HepG2 (cell line): Measurements from ENCODE around the gene PRSS2. TPM values are rescaled to one million over a fixed set of nuclear protein-coding genes. Genes with fewer than 3 reads are reported as not detected.

Experiments
- ATAC-seq: fragments of 200-7000 bp; cut with Tn5 transposase; 3 replicates; pipeline ENCODE4 v1.9.1; 2020; ENCODE audit warnings: mild to moderate bottlenecking, moderate library complexity
- BruUV-seq: library from RNA; stranded (reverse); fragments of 400-500 nt; replicated peaks from 2 replicates; lab custom pipeline; 2021; lab: Mats Ljungman, UMichigan
- CTCF ChIA-PET: fragments of 300-600 bp; formaldehyde crosslinking; extraction: SDS; loops from one replicate; lab custom pipeline; 2021; ENCODE audit warnings: low total read pairs, inconsistent platforms, low intra/inter-chr PET ratio; lab: Yijun Ruan, JAX
- POLR2A ChIA-PET: fragments of 350-600 bp; sonication (Branson Sonifier 250); formaldehyde crosslinking; loops from one replicate; lab custom pipeline; 2020; ENCODE audit warnings: antibody characterized with exemption, inconsistent platforms; lab: Yijun Ruan, JAX
- DNase-seq: peaks from one replicate; pipeline ENCODE4 v3.0.0-alpha.2; 2015; ENCODE audit warnings: low spot score
- FAIRE-seq: peaks from 3 replicates; lab custom pipeline; 2011; peaks lifted over from hg19 to GRCh38; lab: Jason Lieb, UNC
- H2AFZ ChIP-seq: one replicate; pipeline ENCODE4 v1.6.1; 2011; ENCODE audit warnings: low read length, inconsistent platforms
- H3K27ac ChIP-seq: fragments of 300-600 bp; 3 replicates; pipeline ENCODE4 v1.8.0; 2011; ENCODE audit warnings: mixed run types, mild to moderate bottlenecking, mixed read lengths, low read length, inconsistent platforms; ENCODE audit not compliant: insufficient read depth; ENCODE audit errors: extremely low read length
- H3K27me3 ChIP-seq, 2 experiments: fragments of 200-600 bp in 1 of 2; 2 replicates in 1 of 2; 3 replicates in 1 of 2; pipeline versions ENCODE4 v1.6.0 to v1.8.0; 2011; ENCODE audit warnings: low read length in 2 of 2, mild to moderate bottlenecking in 2 of 2, moderate library complexity in 2 of 2, inconsistent platforms in 1 of 2; ENCODE audit not compliant: insufficient read depth in 2 of 2, control insufficient read depth in 1 of 2
- H3K36me3 ChIP-seq, 2 experiments: fragments of 200-600 bp in 1 of 2; replicated peaks in 1 of 2; 2 replicates in 1 of 2; 3 replicates in 1 of 2; pipeline versions ENCODE4 v1.5.1 to v1.8.0; 2011; ENCODE audit warnings: low read length in 2 of 2, inconsistent platforms in 1 of 2; ENCODE audit not compliant: insufficient read depth in 2 of 2, control insufficient read depth in 1 of 2
- H3K4me1 ChIP-seq: 2 replicates; pipeline ENCODE4 v1.5.1; 2012; ENCODE audit warnings: low read length, inconsistent platforms; ENCODE audit not compliant: insufficient read depth
- H3K4me2 ChIP-seq: 2 replicates; pipeline ENCODE4 v1.6.0; 2011; ENCODE audit warnings: low read depth, low read length, inconsistent platforms
- H3K4me3 ChIP-seq, 3 experiments: fragments of 200-600 bp in 1 of 3; sonication (generic), shearing (Covaris generic) in 1 of 3; replicated peaks in 1 of 3; 2 replicates each; pipeline ENCODE4 v1.5.1; 2011 to 2016; ENCODE audit warnings: low read length in 3 of 3, inconsistent platforms in 2 of 3, low read depth in 2 of 3, mild to moderate bottlenecking in 2 of 3, control low read depth in 1 of 3, mixed read lengths in 1 of 3; ENCODE audit not compliant: insufficient read depth in 1 of 3
- H3K79me2 ChIP-seq: one replicate; pipeline ENCODE4 v1.6.1; 2011; ENCODE audit warnings: low read length, inconsistent platforms; ENCODE audit not compliant: insufficient read depth
- H3K9ac ChIP-seq: 2 replicates; pipeline ENCODE4 v1.6.0; 2011; ENCODE audit warnings: mild to moderate bottlenecking, low read depth, low read length, inconsistent platforms; ENCODE audit not compliant: insufficient read depth
- H3K9me3 ChIP-seq: 2 replicates; pipeline ENCODE4 v1.5.1; 2012; ENCODE audit warnings: mild to moderate bottlenecking, low read length
- H4K20me1 ChIP-seq: 2 replicates; pipeline ENCODE4 v1.6.0; 2011; ENCODE audit warnings: inconsistent platforms, mild to moderate bottlenecking, low read length, moderate library complexity; ENCODE audit not compliant: insufficient read depth
- JDP2 ChIP-seq: sonication (generic); formaldehyde crosslinking; IDR thresholded peaks from 2 replicates; pipeline ENCODE4 v1.8.1; 2022; ENCODE audit warnings: missing genetic modification reagents, borderline replicate concordance
- RBAK ChIP-seq: sonication (generic); formaldehyde crosslinking; IDR thresholded peaks from 2 replicates; pipeline ENCODE4 v1.5.1; 2020; ENCODE audit warnings: mild to moderate bottlenecking, missing genetic modification reagents
- ZNF703 ChIP-seq: sonication (generic); formaldehyde crosslinking; IDR thresholded peaks from 2 replicates; pipeline ENCODE4 v1.5.1; 2020; ENCODE audit warnings: missing genetic modification reagents, mild to moderate bottlenecking, moderate library complexity, borderline replicate concordance
- WGBS: methylation state at CpG from one replicate; pipeline ENCODE4 v1.1.6; 2017; ENCODE audit warnings: low lambda C conversion rate; 5-methylcytosine and 5-hydroxymethylcytosine counted together
- in situ Hi-C: cut with HindIII; loops from 2 replicates; pipeline ENCODE4 v1.10.0; 2017; ENCODE audit warnings: low pct_unique_long_range_greater_than_20kb; ENCODE audit not compliant: extremely low pct_ligation_motif_present
- intact Hi-C: fragments of 100-400 bp; cut with micrococcal nuclease; formaldehyde crosslinking; loops from one replicate; pipeline ENCODE4 v1.10.0; 2022; ENCODE audit not compliant: unreplicated experiment
- polyA plus RNA-seq, 8 experiments: library from polyadenylated mRNA; depleted of rRNA in 3 of 8; stranded (reverse) in 7 of 8; unstranded in 1 of 8; fragments of >200 nt; fragmentation: Illumina TruSeq in 4 of 8; extraction: Trizol in 4 of 8; gene quantifications; 2 replicates each; pipeline versions ENCODE4 v1.2.1 to v1.2.3, GENCODE V29; 2011 to 2016; ENCODE audit warnings: low read depth in 4 of 8, missing spikeins in 1 of 8, mixed read lengths in 1 of 8; ENCODE audit not compliant: insufficient read depth in 1 of 8
- total RNA-seq, 5 experiments: library from RNA; depleted of rRNA; stranded (reverse); fragments of >200 nt; fragmentation: Illumina TruSeq; extraction: Trizol; gene quantifications; 2 replicates each; pipeline ENCODE4 v1.2.3, GENCODE V29; 2016; ENCODE audit warnings: low read depth in 1 of 5
- TF ChIP-seq, protein P1 (sequence below): sonication (generic); formaldehyde crosslinking; IDR thresholded peaks from 2 replicates; pipeline ENCODE4; 2020; ENCODE audit warnings: missing genetic modification reagents, mild to moderate bottlenecking, borderline replicate concordance
- TF ChIP-seq, protein P2 (sequence below): sonication (generic); formaldehyde crosslinking; IDR thresholded peaks from 2 replicates; pipeline ENCODE4 v1.4.0; 2020; ENCODE audit warnings: missing genetic modification reagents
- TF ChIP-seq, protein P3 (sequence below): sonication (generic); formaldehyde crosslinking; IDR thresholded peaks from 2 replicates; pipeline ENCODE4 v1.8.1; 2023; ENCODE audit warnings: mild to moderate bottlenecking, missing genetic modification reagents, borderline replicate concordance
- TF ChIP-seq, protein P4 (sequence below): sonication (generic); formaldehyde crosslinking; IDR thresholded peaks from 2 replicates; pipeline ENCODE4 v1.9.0; 2021; ENCODE audit warnings: mild to moderate bottlenecking, missing genetic modification reagents

The PRSS2 gene
- total and polyA plus RNA-seq, 2 of the 13 experiments (the other 11 are each of a cell fraction or from before 2014, with no cell fraction given) = not detected

DNA sequence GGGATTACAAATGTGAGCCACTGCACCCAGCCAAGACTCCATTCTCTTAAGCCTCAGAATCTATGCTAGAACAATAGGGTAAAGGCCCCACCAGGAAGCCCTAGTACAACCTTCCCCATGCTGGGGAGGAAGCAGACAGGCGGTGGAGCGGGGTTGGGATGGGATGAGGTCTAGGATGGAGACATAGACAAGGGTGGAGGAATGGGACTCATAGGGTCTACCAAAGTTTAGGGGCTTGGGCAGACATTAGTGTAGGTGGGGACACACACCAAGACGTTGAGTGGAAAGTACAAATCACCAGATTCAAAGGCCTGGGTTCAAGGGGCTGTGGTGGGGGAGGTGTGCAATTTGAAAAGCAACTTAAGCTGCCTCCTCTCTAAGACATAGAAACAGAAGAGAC, 19.3 kb downstream of the PRSS2 start (continued):
- TF ChIP-seq, protein P1, sequence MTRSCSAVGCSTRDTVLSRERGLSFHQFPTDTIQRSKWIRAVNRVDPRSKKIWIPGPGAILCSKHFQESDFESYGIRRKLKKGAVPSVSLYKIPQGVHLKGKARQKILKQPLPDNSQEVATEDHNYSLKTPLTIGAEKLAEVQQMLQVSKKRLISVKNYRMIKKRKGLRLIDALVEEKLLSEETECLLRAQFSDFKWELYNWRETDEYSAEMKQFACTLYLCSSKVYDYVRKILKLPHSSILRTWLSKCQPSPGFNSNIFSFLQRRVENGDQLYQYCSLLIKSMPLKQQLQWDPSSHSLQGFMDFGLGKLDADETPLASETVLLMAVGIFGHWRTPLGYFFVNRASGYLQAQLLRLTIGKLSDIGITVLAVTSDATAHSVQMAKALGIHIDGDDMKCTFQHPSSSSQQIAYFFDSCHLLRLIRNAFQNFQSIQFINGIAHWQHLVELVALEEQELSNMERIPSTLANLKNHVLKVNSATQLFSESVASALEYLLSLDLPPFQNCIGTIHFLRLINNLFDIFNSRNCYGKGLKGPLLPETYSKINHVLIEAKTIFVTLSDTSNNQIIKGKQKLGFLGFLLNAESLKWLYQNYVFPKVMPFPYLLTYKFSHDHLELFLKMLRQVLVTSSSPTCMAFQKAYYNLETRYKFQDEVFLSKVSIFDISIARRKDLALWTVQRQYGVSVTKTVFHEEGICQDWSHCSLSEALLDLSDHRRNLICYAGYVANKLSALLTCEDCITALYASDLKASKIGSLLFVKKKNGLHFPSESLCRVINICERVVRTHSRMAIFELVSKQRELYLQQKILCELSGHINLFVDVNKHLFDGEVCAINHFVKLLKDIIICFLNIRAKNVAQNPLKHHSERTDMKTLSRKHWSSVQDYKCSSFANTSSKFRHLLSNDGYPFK (CRISPR knock-in tag) = no peak
- no peak for TF ChIP-seq JDP2 (CRISPR knock-in tag)

DNA sequence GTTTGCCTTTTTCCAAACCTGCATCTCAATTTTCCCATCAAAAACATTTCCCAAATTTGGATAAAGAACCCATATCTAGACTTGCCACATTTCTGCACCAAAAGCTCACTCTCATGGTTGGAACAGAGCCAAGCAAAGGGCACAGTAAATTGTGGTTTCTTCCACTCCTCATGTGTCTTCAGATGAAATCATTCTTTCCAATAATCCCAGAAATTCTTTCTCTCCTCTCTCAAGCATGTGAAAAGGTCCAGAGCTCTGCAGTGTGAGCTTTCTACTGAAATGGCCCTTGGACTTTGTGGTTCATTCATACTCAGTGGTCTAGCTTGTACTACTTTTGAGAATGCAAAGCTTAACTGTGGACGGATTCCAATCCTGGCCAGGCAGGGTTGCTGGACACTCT, 19.8 kb downstream of the PRSS2 start:
- Histone ChIP-seq H2AFZ (no peak overlapping the region), H3K9ac (no peak overlapping the region), H3K9me3 (no peaks in the 10 kb centered on the region), H3K4me2 (no peak overlapping the region), H4K20me1 (no peaks in the 10 kb centered on the region), H3K27ac (no peak overlapping the region), H3K79me2 (no peaks in the 10 kb centered on the region), H3K4me3 (no peak overlapping the region), H3K27me3 (peaks cover 0 to 33% of the 10 kb centered on the region in 2 experiments), H3K4me1 (no peaks in the 10 kb centered on the region), H3K36me3 (no peaks in the 10 kb centered on the region)
- CTCF ChIA-PET = no interaction called here
- no peak for ATAC-seq
- in situ Hi-C loops = no loop called here
- no peak for FAIRE-seq
- no peak for DNase-seq
- WGBS = 6% methylated on average over 1 of the region's 1 CpG
- POLR2A ChIA-PET = no interaction called here
- no TSS peak for BruUV-seq
- intact Hi-C loops = no loop called here
- TF ChIP-seq, protein P2, sequence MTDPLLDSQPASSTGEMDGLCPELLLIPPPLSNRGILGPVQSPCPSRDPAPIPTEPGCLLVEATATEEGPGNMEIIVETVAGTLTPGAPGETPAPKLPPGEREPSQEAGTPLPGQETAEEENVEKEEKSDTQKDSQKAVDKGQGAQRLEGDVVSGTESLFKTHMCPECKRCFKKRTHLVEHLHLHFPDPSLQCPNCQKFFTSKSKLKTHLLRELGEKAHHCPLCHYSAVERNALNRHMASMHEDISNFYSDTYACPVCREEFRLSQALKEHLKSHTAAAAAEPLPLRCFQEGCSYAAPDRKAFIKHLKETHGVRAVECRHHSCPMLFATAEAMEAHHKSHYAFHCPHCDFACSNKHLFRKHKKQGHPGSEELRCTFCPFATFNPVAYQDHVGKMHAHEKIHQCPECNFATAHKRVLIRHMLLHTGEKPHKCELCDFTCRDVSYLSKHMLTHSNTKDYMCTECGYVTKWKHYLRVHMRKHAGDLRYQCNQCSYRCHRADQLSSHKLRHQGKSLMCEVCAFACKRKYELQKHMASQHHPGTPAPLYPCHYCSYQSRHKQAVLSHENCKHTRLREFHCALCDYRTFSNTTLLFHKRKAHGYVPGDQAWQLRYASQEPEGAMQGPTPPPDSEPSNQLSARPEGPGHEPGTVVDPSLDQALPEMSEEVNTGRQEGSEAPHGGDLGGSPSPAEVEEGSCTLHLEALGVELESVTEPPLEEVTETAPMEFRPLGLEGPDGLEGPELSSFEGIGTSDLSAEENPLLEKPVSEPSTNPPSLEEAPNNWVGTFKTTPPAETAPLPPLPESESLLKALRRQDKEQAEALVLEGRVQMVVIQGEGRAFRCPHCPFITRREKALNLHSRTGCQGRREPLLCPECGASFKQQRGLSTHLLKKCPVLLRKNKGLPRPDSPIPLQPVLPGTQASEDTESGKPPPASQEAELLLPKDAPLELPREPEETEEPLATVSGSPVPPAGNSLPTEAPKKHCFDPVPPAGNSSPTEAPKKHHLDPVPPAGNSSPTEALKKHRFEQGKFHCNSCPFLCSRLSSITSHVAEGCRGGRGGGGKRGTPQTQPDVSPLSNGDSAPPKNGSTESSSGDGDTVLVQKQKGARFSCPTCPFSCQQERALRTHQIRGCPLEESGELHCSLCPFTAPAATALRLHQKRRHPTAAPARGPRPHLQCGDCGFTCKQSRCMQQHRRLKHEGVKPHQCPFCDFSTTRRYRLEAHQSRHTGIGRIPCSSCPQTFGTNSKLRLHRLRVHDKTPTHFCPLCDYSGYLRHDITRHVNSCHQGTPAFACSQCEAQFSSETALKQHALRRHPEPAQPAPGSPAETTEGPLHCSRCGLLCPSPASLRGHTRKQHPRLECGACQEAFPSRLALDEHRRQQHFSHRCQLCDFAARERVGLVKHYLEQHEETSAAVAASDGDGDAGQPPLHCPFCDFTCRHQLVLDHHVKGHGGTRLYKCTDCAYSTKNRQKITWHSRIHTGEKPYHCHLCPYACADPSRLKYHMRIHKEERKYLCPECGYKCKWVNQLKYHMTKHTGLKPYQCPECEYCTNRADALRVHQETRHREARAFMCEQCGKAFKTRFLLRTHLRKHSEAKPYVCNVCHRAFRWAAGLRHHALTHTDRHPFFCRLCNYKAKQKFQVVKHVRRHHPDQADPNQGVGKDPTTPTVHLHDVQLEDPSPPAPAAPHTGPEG (CRISPR knock-in tag) = no peak
- TF ChIP-seq RBAK (CRISPR knock-in tag) (no peak), ZNF703 (CRISPR knock-in tag) (no peak)
- TF ChIP-seq, protein P3, sequence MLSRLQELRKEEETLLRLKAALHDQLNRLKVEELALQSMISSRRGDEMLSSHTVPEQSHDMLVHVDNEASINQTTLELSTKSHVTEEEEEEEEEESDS (CRISPR knock-in tag) = no peak
- TF ChIP-seq, protein P4, sequence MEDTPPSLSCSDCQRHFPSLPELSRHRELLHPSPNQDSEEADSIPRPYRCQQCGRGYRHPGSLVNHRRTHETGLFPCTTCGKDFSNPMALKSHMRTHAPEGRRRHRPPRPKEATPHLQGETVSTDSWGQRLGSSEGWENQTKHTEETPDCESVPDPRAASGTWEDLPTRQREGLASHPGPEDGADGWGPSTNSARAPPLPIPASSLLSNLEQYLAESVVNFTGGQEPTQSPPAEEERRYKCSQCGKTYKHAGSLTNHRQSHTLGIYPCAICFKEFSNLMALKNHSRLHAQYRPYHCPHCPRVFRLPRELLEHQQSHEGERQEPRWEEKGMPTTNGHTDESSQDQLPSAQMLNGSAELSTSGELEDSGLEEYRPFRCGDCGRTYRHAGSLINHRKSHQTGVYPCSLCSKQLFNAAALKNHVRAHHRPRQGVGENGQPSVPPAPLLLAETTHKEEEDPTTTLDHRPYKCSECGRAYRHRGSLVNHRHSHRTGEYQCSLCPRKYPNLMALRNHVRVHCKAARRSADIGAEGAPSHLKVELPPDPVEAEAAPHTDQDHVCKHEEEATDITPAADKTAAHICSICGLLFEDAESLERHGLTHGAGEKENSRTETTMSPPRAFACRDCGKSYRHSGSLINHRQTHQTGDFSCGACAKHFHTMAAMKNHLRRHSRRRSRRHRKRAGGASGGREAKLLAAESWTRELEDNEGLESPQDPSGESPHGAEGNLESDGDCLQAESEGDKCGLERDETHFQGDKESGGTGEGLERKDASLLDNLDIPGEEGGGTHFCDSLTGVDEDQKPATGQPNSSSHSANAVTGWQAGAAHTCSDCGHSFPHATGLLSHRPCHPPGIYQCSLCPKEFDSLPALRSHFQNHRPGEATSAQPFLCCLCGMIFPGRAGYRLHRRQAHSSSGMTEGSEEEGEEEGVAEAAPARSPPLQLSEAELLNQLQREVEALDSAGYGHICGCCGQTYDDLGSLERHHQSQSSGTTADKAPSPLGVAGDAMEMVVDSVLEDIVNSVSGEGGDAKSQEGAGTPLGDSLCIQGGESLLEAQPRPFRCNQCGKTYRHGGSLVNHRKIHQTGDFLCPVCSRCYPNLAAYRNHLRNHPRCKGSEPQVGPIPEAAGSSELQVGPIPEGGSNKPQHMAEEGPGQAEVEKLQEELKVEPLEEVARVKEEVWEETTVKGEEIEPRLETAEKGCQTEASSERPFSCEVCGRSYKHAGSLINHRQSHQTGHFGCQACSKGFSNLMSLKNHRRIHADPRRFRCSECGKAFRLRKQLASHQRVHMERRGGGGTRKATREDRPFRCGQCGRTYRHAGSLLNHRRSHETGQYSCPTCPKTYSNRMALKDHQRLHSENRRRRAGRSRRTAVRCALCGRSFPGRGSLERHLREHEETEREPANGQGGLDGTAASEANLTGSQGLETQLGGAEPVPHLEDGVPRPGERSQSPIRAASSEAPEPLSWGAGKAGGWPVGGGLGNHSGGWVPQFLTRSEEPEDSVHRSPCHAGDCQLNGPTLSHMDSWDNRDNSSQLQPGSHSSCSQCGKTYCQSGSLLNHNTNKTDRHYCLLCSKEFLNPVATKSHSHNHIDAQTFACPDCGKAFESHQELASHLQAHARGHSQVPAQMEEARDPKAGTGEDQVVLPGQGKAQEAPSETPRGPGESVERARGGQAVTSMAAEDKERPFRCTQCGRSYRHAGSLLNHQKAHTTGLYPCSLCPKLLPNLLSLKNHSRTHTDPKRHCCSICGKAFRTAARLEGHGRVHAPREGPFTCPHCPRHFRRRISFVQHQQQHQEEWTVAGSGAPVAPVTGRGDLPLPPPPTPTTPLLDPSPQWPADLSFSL (CRISPR knock-in tag) = no peak
